GM18505 (cell line): ENCODE measurements around the gene ANKRD1.

ENCODE experiments used
- ATAC-seq: cut with Tn5 transposase; IDR thresholded peaks from one replicate; pipeline ENCODE4 v1.9.1; 2021; ENCODE audit not compliant: unreplicated experiment
- POLR2A ChIP-seq: IDR thresholded peaks from 4 replicates; pipeline ENCODE4 v1.6.1; 2011; ENCODE audit warnings: borderline replicate concordance; ENCODE audit not compliant: insufficient read depth, insufficient read length; ENCODE audit errors: extremely low read depth

Gene ANKRD1

DNA sequence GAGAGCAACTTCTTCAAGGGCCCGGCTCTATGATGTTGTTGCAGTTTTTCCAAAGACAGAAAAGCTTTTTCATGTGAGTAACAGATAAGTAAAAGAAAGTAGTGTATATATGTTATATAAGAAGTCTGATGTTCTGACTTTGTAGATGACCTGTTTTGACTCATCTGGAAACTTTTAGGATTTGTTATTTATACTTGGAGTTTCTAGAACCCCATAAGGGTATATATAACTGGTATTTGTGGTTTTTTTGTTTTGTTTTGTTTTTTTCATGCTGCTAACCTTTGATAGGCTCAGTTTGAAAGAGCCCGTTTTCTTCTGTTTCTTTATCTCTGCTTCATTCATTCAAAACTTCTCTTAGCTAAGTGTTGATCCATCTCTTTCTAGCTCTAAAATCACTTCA, 41.8 kb downstream of the ANKRD1 start:
- no peak for ATAC-seq
- TF ChIP-seq POLR2A = no peak

DNA sequence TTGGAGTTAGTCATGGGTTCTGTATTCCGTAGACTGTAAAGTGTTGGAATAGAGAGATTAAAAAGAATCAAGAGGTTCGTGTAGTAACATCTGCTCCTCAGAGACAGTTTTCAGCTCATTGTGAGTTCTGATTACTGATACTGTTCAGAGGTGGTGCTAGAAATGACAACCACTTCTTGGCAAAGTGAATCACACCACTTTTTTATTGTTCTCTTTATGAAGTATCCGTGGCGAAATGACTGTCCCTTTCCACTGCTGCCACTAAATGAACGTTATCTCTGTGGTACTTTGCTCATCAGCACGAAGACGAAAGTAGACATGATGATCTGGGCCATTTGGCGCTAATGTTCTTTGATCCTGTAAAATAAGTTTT, 48.3 kb downstream of the ANKRD1 start:
- no peak for TF ChIP-seq POLR2A
- ATAC-seq = peak; percentile 7

DNA sequence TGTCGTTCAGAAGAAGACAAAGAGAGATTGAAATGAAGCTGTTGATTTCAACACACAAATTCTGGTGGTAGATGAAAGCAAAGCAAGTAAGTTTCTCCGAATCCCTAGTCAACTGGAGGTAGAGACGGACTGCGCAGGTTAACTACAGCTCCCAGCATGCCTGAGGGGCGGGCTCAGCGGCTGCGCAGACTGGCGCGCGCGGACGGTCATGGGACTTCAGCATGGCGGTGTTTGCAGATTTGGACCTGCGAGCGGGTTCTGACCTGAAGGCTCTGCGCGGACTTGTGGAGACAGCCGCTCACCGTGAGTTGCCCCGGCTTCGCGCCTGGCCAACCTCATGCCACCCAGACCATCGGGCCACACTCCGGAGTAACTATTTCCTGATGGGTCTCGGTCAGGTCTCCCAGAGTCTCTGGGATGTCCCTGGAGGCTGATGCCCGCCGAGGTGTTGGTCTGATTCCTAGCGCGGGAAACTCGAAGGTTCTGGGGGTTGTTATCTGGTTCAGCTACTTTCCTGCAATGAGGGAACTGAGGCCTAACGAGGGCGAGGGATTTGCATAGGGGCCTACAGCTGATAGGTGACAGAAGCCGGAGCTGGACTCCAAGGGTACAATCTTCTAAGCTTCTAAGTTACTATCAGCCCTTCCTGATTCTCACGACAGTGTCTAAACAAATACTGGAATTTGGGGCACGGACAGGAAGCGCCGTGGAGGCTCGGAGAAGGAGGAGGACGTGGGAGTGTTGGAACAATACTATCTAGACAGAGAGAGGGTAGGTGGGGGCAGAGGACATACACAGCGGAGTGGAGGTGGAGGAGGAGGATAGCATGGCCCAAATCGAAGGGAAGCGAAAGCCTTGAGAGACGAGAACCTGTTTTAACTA, 48.9 kb downstream of the ANKRD1 start, which contains the start of gene RPP30:
TSS of gene RPP30 (plus strand) at position 209 of the 882 bp plus-strand sequence. CDS start at position 222, 13 bp downstream.
- TF ChIP-seq POLR2A = peak; percentile 72
- peak; percentile 98 for ATAC-seq

DNA sequence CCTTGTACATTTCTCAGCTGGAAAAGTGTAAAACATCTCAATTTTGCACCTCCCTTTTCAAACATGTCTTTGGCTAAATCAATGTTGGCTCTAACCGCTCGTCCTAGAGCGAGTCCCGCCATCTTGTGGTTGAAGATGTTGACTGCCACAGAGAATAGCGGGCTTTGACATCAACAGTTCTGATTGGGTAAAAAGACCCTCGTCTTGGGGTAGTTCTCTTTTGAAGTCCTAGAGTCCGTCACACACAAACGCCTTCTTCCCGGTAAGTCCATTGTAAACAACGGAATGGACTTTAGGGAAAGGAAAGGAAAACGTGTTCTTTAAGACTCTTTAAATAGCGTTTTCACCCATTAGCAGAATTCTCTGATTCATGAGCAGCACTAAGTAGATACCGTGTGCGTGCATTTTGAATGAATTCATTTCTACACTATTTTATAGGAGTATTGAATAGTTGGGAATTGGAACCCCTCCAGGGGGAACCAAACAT, 49.6 kb downstream of the ANKRD1 start:
- TF ChIP-seq POLR2A = no peak
- ATAC-seq = peak; percentile 33

DNA sequence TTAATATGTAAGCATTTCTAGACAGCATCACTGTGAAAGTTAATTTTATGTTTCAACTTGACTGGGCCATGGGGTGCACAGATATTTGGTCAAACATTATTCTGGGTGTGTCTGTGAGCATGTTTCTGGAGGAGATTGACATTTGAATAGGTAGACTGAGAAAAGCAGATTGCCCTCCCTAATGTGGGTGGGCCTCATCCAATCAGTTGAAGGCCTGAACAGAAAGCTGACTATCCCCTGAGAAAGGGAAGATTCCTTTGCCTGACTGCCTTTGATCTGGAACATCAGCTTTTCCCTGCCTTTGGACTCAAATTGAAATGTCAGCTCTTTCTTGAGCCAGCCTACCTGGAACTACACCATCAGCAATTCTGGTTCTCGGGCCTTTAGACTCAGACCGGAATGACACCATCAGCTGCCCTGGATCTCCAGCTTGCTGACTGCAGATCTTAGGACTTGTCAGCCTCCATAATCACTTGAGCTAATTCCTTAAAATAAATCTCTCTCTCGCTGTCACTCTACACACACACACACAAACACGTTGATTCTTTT, 54.8 kb downstream of the ANKRD1 start:
- TF ChIP-seq POLR2A = no peak
- no peak for ATAC-seq

DNA sequence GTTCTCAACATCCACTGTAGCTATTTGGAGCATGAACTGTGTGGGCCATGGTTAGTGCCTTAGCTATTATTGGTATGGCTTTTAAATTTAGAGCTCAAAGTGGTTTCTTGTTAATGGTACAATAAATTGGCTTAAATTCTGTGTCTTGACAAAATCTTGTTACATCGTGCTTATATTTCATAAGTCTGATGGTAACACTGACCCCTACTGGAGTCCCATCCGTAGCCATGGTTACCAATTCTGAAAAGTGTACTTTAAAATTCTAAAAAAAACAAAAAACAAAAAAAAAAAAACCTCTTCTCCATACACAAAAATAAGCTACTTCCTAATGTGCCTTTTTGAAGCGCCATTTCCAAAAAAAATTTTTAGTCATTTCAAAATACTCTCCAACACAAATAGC, 55.5 kb downstream of the ANKRD1 start:
- no peak for ATAC-seq
- TF ChIP-seq POLR2A = no peak

DNA sequence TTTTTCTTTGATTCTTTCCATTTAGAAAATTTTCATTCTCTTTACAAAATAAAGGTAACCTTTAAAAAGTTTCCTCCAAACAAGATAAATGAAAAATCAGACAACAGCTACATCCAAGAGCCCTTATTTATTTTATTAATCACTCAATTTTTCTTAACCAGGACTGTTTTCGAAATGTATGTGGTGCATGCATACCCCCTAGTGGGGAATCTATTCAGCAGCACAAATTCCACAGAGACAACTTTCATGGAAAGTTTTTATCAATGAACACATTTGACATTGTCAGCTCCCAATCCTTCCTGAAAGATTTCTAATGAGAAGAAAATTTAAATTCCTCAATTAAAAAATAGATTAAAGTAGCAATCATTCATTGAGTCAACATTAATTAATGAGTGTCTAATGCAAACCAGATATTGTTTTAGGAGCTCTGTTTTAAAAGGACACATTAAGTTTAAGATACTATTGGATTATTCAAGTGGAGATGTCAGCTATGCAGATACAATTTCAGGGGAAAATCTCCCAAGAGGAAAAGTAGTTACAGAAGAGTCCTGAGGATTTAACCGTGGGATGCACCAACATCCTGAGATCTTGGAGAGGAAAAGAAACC, 57.9 kb downstream of the ANKRD1 start:
- no peak for ATAC-seq
- no peak for TF ChIP-seq POLR2A
